ENCODE results near the gene PRKAG1. TPM values are rescaled to one million over a fixed set of nuclear protein-coding genes. Genes with fewer than 3 reads are reported as not detected.
A peak's percentile ranks its signal among the peaks of the same experiment; 100 is the strongest.
"Not testable (repeated sequence)": the region's sequence is repeated elsewhere in the genome, so short reads cannot be mapped to it uniquely, and the experiment has no call there.

The PRKAG1 gene
- total RNA-seq: 10 to 100 TPM; 53.9 to 55.4 TPM

- Histone ChIP-seq H3K36me3 (peaks cover 0 to 6% of the 10 kb centered on the region in 2 donors), H3K4me1 (replicated peaks) (peaks cover 3% of the 10 kb centered on the region), H3K4me3 (peak within 1 kb of the TSS; percentile 67 to 75), H3K9me3 (no peaks in the 10 kb centered on the region), H3K27me3 (replicated peaks; ENCODE audit: insufficient read depth) (no peaks in the 10 kb centered on the region), H3K27ac (peak within 1 kb of the TSS; percentile 86 to 91)
- intact Hi-C loops (cut with DNase I): no loop called here
- DNase-seq (ENCODE audit: low spot score): peak; percentile 96
- peak; percentile 99 for TF ChIP-seq POLR2AphosphoS5 (IDR thresholded peaks at IDR 0.05)
- peak; percentile 82 for TF ChIP-seq POLR2A (IDR thresholded peaks at IDR 0.05)
- TF ChIP-seq, protein P1, sequence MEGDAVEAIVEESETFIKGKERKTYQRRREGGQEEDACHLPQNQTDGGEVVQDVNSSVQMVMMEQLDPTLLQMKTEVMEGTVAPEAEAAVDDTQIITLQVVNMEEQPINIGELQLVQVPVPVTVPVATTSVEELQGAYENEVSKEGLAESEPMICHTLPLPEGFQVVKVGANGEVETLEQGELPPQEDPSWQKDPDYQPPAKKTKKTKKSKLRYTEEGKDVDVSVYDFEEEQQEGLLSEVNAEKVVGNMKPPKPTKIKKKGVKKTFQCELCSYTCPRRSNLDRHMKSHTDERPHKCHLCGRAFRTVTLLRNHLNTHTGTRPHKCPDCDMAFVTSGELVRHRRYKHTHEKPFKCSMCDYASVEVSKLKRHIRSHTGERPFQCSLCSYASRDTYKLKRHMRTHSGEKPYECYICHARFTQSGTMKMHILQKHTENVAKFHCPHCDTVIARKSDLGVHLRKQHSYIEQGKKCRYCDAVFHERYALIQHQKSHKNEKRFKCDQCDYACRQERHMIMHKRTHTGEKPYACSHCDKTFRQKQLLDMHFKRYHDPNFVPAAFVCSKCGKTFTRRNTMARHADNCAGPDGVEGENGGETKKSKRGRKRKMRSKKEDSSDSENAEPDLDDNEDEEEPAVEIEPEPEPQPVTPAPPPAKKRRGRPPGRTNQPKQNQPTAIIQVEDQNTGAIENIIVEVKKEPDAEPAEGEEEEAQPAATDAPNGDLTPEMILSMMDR (IDR thresholded peaks at IDR 0.05): peak in 3 of 4 experiments; percentile 37 to 61 (median 56)
- under 1% methylated on average over 59 of the region's 59 CpGs for WGBS
Observed at GRCh38 chr12:49018261-49019119, at the start of gene PRKAG1. Gene PRKAG1, minus strand, starts transcription at chr12:49018776. Its CDS starts 36 bp downstream, at chr12:49018740.

DNA sequence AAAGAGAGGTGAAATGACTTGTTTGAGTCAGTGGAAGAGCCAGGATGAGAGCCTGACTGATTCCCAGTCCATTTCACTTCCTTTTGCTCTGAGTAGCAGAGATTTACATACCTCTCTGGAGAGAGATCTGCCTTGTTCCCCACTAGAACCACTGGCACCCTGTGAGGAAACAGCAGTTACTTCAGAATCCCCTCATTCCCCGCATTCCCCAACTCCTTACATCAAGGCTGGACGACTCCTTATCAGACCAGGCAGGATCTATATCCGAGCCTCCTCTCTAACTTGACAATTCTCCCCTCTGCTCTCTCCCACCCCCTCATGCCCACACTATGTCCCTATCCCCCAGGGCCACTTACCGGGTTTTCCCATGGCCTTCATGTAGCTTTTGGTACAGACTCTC, 47.5 kb upstream of the PRKAG1 start:
- H3K9me3 ChIP-seq: no peaks in the 10 kb centered on the region
- no peaks in the 10 kb centered on the region for H3K27me3 ChIP-seq (replicated peaks; ENCODE audit: insufficient read depth)
- no peaks in the 10 kb centered on the region for H3K4me1 ChIP-seq (replicated peaks)
- 83% methylated on average over 4 of the region's 4 CpGs for WGBS
- no peak overlapping the region for H3K27ac ChIP-seq
- no peak overlapping the region for H3K4me3 ChIP-seq
- intact Hi-C loops (cut with DNase I): loop anchor here (10.0 kb wide), 1 partner anchor 59 kb away; no protein-coding TSS in a partner anchor
- TF ChIP-seq POLR2A (IDR thresholded peaks at IDR 0.05) (no peak), POLR2AphosphoS5 (IDR thresholded peaks at IDR 0.05) (no peak)
- TF ChIP-seq, protein P1 (IDR thresholded peaks at IDR 0.05): no peak
- no peaks in the 10 kb centered on the region for H3K36me3 ChIP-seq
- DNase-seq (ENCODE audit: low spot score): no peak

DNA sequence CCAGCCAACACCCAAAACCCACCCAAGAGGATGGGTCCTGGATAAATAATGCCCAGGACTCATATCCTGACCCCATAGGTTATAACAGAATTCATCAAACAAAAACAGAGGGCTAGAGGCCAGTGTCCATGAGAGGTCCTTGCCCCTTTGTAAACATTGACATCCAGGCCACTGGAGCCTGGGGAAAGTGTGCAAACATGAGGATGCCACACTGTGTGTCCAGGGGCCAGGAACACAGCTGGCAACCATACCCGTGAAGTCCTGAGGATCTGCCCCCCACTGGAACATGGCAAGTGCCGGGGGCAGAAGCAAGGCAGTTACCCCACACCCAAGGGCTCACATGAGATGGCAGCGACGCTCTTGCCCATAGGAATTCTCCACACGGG, 46.2 kb upstream of the PRKAG1 start:
- Histone ChIP-seq H3K36me3 (no peaks in the 10 kb centered on the region), H3K4me3 (no peak overlapping the region), H3K27ac (no peak overlapping the region), H3K4me1 (replicated peaks) (no peaks in the 10 kb centered on the region), H3K27me3 (replicated peaks; ENCODE audit: insufficient read depth) (no peaks in the 10 kb centered on the region), H3K9me3 (no peaks in the 10 kb centered on the region)
- intact Hi-C loops (cut with DNase I): loop anchor here (10.0 kb wide), 1 partner anchor 60 kb away; no protein-coding TSS in a partner anchor
- no peak for DNase-seq (ENCODE audit: low spot score)
- WGBS: 92% methylated on average over 5 of the region's 5 CpGs
- TF ChIP-seq, protein P1 (IDR thresholded peaks at IDR 0.05): no peak
- no peak for TF ChIP-seq POLR2A (IDR thresholded peaks at IDR 0.05)
- no peak for TF ChIP-seq POLR2AphosphoS5 (IDR thresholded peaks at IDR 0.05)

DNA sequence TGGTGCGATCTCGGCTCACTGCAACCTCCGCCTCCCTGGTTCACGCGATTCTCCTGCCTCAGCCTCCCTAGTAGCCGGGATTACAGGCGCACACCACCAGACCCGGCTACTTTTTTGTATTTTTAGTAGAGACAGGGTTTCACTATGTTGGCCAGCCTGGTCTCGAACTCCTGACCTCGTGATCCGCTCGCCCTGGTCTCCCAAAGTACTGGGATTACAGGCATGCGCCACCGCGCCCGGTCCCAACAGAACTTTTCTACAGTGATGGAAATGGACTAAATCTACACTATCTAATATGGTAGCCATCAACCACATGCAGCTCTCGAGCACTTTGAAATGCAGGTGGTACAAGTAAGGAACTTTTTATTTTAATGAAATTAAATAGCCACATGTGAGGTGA, 43.3 kb upstream of the PRKAG1 start:
- H3K9me3 ChIP-seq; H3K27me3 ChIP-seq (replicated peaks; ENCODE audit: insufficient read depth); H3K36me3 ChIP-seq; DNase-seq (ENCODE audit: low spot score); H3K4me1 ChIP-seq (replicated peaks); H3K4me3 ChIP-seq; H3K27ac ChIP-seq: not testable (repeated sequence)
- 91% methylated on average over 17 of the region's 17 CpGs for WGBS
- intact Hi-C loops (cut with DNase I): loop anchor here (10.0 kb wide), 1 partner anchor 63 kb away; no protein-coding TSS in a partner anchor

DNA sequence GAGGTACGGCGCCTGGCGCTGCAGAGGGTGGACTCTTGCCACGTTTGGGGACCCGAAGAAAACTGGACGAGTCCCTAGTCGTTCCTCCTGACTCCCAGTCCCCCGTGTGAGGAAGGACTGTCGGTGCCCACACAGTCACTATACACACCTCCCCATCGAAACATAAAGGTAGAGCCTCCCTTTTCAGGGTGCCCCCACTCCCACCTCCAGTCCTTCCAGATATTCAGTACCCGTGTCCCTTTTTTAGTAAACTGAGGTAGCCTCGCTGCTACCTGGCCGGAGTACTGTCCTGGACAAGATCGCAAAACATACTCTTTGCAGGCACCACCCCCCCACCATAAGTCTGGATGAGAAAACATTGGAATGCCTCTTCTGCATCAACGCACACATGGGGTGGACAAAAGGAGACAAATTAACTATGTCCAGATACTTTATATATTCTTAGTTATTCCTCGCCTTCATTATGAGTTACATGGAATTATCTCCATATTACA, 42.6 kb upstream of the PRKAG1 start:
- intact Hi-C loops (cut with DNase I): loop anchor here (10.0 kb wide), 1 partner anchor 64 kb away; no protein-coding TSS in a partner anchor
- Histone ChIP-seq H3K9me3 (no peaks in the 10 kb centered on the region), H3K36me3 (no peaks in the 10 kb centered on the region), H3K4me3 (peak overlapping the region; percentile 78 to 88), H3K27me3 (replicated peaks; ENCODE audit: insufficient read depth) (no peaks in the 10 kb centered on the region), H3K27ac (peak overlapping the region; percentile 96 to 97), H3K4me1 (replicated peaks) (peaks cover 11% of the 10 kb centered on the region)
- 7% methylated on average over 16 of the region's 16 CpGs for WGBS
- TF ChIP-seq, protein P1 (IDR thresholded peaks at IDR 0.05): no peak
- TF ChIP-seq POLR2AphosphoS5 (IDR thresholded peaks at IDR 0.05) (no peak), POLR2A (IDR thresholded peaks at IDR 0.05) (no peak)
- DNase-seq (ENCODE audit: low spot score): no peak
